ENCODE measurements around the gene MYOG. TPM values are rescaled to one million over a fixed set of nuclear protein-coding genes. Genes with fewer than 3 reads are reported as not detected.
A peak's percentile ranks its signal among the peaks of the same experiment; 100 is the strongest.

Gene MYOG
- total and polyA plus RNA-seq, 10 of the 15 experiments (the other 5 are each of a cell fraction or from before 2014, with no cell fraction given): not detected

DNA sequence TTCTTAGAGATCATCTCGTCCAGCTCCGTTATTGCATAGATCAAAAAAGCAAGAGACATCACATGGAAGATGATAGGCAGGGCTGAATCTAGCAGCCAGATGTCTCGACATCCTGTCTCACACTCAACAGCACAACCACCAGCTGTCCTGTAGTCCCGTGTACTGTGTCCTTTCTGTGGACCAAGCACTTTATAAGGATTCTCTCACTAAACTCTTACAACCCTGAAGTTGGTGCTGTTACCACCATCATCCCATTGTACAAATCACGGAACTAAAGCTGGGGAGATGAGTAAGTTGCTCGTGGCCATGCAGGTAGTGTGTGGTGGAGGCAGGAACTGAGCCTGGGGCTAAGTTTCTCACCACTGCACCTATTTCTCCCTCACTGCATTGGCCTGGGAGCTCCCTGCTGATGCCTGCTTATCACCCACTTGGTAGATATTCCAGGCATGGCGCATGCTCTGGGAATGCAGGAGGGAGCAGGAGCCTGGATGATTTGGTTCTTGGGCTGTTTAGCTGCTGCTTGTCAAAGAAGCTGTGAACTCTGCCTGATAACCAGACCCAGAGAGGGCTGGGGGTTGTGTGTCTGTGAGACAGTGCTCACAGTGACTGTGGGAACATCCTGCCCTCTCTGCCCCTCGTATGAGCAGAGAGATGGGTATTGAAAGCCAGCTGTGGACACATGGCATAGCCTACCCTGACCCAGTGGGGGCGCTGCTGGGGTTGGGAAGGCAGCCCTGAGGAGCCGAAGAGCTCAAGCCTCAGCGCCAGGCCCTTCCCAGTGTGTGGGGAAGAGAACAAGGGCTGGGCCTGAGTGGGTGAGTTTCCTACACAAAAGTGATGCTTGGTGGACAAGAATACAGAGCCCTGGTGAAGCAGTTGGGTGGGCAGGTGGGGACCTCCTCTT lies 46.0 kb downstream of the MYOG start:
- ATAC-seq (no peak; the same call in 1 of the 3 replicates), DNase-seq (ENCODE audit: low read depth, low spot score) (no peak), FAIRE-seq (no peak)
- in situ Hi-C loops (cut with MboI) (loop anchor here (5.0 kb wide), 1 partner anchor 177 kb away; no protein-coding TSS in a partner anchor), intact Hi-C loops (cut with micrococcal nuclease; ENCODE audit: unreplicated experiment) (loop anchor here (1.0 to 10.0 kb wide), 4 partner anchors 132 to 295 kb away; no protein-coding TSS in a partner anchor)
- Histone ChIP-seq H3K27me3 (replicated peaks in 1 of 2; ENCODE audit: control insufficient read depth in 2 of 2, insufficient read depth in 2 of 2, low read length in 1 of 2) (no peaks in the 10 kb centered on the region), H3K9me3 (replicated peaks; ENCODE audit: control insufficient read depth, insufficient read depth, low read length) (no peaks in the 10 kb centered on the region), H3K4me2 (ENCODE audit: control insufficient read depth, insufficient read depth) (no peak overlapping the region; the same call in 1 of the 2 replicates), H3K4me1 (ENCODE audit: control insufficient read depth, insufficient read depth, low read length) (peaks cover 11% of the 10 kb centered on the region), H3K9ac (ENCODE audit: control insufficient read depth, insufficient read depth, low read length) (no peak overlapping the region), H3K36me3 (ENCODE audit: control insufficient read depth in 2 of 2, insufficient read depth in 2 of 2, low read length in 1 of 2) (no peaks in the 10 kb centered on the region; a peak in 1 of 4 replicates), H3K4me3 (no peak overlapping the region), H3K79me2 (ENCODE audit: control insufficient read depth, insufficient read depth, low read length) (no peaks in the 10 kb centered on the region), H3K27ac (ENCODE audit: control insufficient read depth, insufficient read depth) (no peak overlapping the region), H4K20me1 (ENCODE audit: control insufficient read depth, insufficient read depth) (peaks cover 6% of the 10 kb centered on the region), H2AFZ (ENCODE audit: control insufficient read depth, low read depth, low read length) (no peak overlapping the region)
- CTCF ChIA-PET: interaction anchor here (0.7 to 9.7 kb wide), 51 partner anchors 11 to 441 kb away, joined by 3 to 127 read pairs (median 5); partner anchors contain the start of genes CHI3L1, CHIT1, MYBPH and PPFIA4
- RAD21 ChIA-PET (ENCODE audit: unreplicated experiment): interaction anchor here (0.6 to 3.7 kb wide), 16 partner anchors 11 to 229 kb away, joined by 3 to 46 read pairs (median 6); partner anchors contain the start of gene TMEM183A
- POLR2A ChIA-PET: interaction anchor here (0.8 to 1.2 kb wide), 3 partner anchors 10 to 228 kb away, joined by 3 read pairs; no protein-coding TSS in a partner anchor
- TF ChIP-seq ZNF207 (IDR thresholded peaks at IDR 0.05; ENCODE audit: borderline replicate concordance) (0 out of 2 replicates have a peak, but pooled peaks have one; percentile 41), CTCF (IDR thresholded peaks at IDR 0.05 in 2 of 3, conservative IDR thresholded peaks at IDR 0.05 in 1 of 3; ENCODE audit: control insufficient read depth in 2 of 3, extremely low read depth in 1 of 3, insufficient read depth in 1 of 3, low read depth in 3 of 3, low read length in 3 of 3) (0 out of 6 replicates have a peak, but pooled peaks of 2 of the 3 experiments have one; percentile 15 to 18), BCL11A (IDR thresholded peaks at IDR 0.05; ENCODE audit: low read depth, low read length) (no peak), CHD2 (IDR thresholded peaks at IDR 0.05; ENCODE audit: borderline replicate concordance, low read depth, low read length) (no peak)
- TF ChIP-seq, protein P1, sequence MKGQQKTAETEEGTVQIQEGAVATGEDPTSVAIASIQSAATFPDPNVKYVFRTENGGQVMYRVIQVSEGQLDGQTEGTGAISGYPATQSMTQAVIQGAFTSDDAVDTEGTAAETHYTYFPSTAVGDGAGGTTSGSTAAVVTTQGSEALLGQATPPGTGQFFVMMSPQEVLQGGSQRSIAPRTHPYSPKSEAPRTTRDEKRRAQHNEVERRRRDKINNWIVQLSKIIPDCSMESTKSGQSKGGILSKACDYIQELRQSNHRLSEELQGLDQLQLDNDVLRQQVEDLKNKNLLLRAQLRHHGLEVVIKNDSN (IDR thresholded peaks at IDR 0.05; ENCODE audit: borderline replicate concordance, extremely low read length, insufficient read depth, low read depth, low read length): no peak
- SMC1A ChIA-PET (ENCODE audit: uncharacterized antibody, unreplicated experiment): interaction anchor here (0.8 to 3.5 kb wide), 18 partner anchors 11 to 439 kb away, joined by 3 to 41 read pairs (median 4); partner anchors contain the start of genes MYBPH and TMEM183A
- WGBS (ENCODE audit: insufficient coverage, insufficient replicate concordance, low lambda C conversion rate, missing lambda C conversion rate): 38% methylated on average over 11 of the region's 11 CpGs
- BruUV-seq (replicated peaks): no TSS peak
